Ishikawa (cell line): ENCODE measurements around the gene TSFM.

ENCODE experiments used
- CREB1 ChIP-seq: IDR thresholded peaks from 2 replicates; pipeline ENCODE4 v1.6.1; 2012; ENCODE audit warnings: low read depth
- EGR1 ChIP-seq: IDR thresholded peaks from 2 replicates; pipeline ENCODE4 v1.6.1; 2012
- EP300 ChIP-seq: IDR thresholded peaks from 2 replicates; pipeline ENCODE4 v1.6.1; 2012; ENCODE audit warnings: borderline replicate concordance
- FOXM1 ChIP-seq: IDR thresholded peaks from 2 replicates; pipeline ENCODE4 v1.6.1; 2012; ENCODE audit warnings: low read depth, borderline replicate concordance
- MAX ChIP-seq: IDR thresholded peaks from 2 replicates; pipeline ENCODE4 v1.6.1; 2012
- NFIC ChIP-seq: IDR thresholded peaks from 2 replicates; pipeline ENCODE4 v1.6.1; 2012
- REST ChIP-seq: IDR thresholded peaks from 2 replicates; pipeline ENCODE4 v1.6.1; 2012; ENCODE audit warnings: low read depth, mild to moderate bottlenecking
- TAF1 ChIP-seq: IDR thresholded peaks from 2 replicates; pipeline ENCODE4 v1.6.1; 2012; ENCODE audit warnings: low read depth, mild to moderate bottlenecking
- TCF12 ChIP-seq: IDR thresholded peaks from 2 replicates; pipeline ENCODE4 v1.6.1; 2012; ENCODE audit warnings: low read depth
- TEAD4 ChIP-seq: IDR thresholded peaks from 2 replicates; pipeline ENCODE4 v1.6.1; 2012
- USF1 ChIP-seq: IDR thresholded peaks from 2 replicates; pipeline ENCODE4 v1.6.1; 2012
- YY1 ChIP-seq: IDR thresholded peaks from 2 replicates; pipeline ENCODE4 v1.6.1; 2012; ENCODE audit warnings: low read depth
- ZBTB7A ChIP-seq: IDR thresholded peaks from 2 replicates; pipeline ENCODE4 v1.6.1; 2012; ENCODE audit warnings: low read depth

DNA sequence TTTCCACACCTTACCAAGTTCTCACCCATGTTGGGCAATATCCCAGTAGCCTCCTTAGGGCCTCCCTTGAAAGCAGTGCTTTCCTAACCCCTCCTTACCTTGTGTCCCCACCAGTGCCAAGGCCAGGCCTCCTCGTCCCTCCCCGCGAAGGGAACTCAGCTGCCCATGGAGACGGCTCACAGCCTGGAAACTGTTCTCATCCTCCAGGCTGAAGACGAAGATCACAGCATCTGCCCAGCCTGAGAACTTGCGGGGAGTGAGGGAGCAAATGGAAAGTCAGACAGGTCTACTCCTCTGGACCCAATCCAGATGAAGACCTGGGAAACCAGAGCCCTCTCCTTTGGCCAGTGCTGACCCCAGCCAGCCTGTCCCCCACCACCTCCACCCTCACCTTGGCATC, 48.7 kb upstream of the TSFM start:
- no peak for TF ChIP-seq EP300
- no peak for TF ChIP-seq FOXM1
- TF ChIP-seq USF1, result no peak
- no peak for TF ChIP-seq YY1
- no peak for TF ChIP-seq REST
- TF ChIP-seq MAX, result no peak
- no peak for TF ChIP-seq ZBTB7A
- TF ChIP-seq NFIC, result no peak
- TF ChIP-seq EGR1, result no peak
- TF ChIP-seq CREB1, result no peak
- TF ChIP-seq TCF12, result no peak
- TF ChIP-seq TEAD4, result no peak
- no peak for TF ChIP-seq TAF1
